Tibial artery (tissue), 4 donors: ENCODE data around the gene AFG1L.

Experiments used
- DNase-seq, 2 donors: peaks; one replicate each; pipeline ENCODE4 v3.0.0-alpha.2; 2019
- H3K27ac ChIP-seq, 2 donors: fragments of 200-600 bp; sonication (generic) in 1 of 2; 1 replicate in 1 of 2; 2 replicates in 1 of 2; pipeline ENCODE4 v1.5.1; 2018 to 2019; ENCODE audit warnings: mild to moderate bottlenecking in 1 of 2
- H3K27me3 ChIP-seq, 2 donors: fragments of 200-600 bp; sonication (generic) in 1 of 2; one replicate each; pipeline versions ENCODE4 v1.5.1 to v1.6.0; 2016 to 2019
- H3K36me3 ChIP-seq, 3 donors: fragments of 200-600 bp; sonication (generic) in 2 of 3; one replicate each; pipeline ENCODE4 v1.5.1; 2016 to 2019; ENCODE audit warnings: mild to moderate bottlenecking in 2 of 3
- H3K4me1 ChIP-seq, 4 donors: fragments of 200-600 bp; sonication (generic) in 2 of 4; 1 replicate in 3 of 4; 2 replicates in 1 of 4; pipeline ENCODE4 v1.5.1; 2016 to 2019
- H3K4me3 ChIP-seq, 2 donors: fragments of 200-600 bp; sonication (generic) in 1 of 2; 1 replicate in 1 of 2; 2 replicates in 1 of 2; pipeline ENCODE4 v1.5.1; 2018 to 2019; ENCODE audit warnings: mild to moderate bottlenecking in 2 of 2
- H3K9me3 ChIP-seq, 3 donors: fragments of 200-600 bp; sonication (generic) in 1 of 3; one replicate each; pipeline ENCODE4 v1.5.1; 2016 to 2019
- CTCF ChIP-seq, 2 experiments: fragments of 200-600 bp in 1 of 2; fragments of 450-650 bp in 1 of 2; IDR thresholded peaks; one replicate each; pipeline ENCODE4 v1.5.1; 2017 to 2019; ENCODE audit warnings: antibody characterized with exemption in 2 of 2, mild to moderate bottlenecking in 1 of 2, moderate library complexity in 1 of 2
- intact Hi-C: fragments of 100-400 bp; cut with DNase I; formaldehyde crosslinking; loops from one replicate; pipeline ENCODE4 v1.15.0; 2023; ENCODE audit warnings: low total_unique reads

AFG1L gene

GRCh38 chr6:108252055-108252454, 42.8 kb upstream of the AFG1L start:
- Histone ChIP-seq H3K4me1 (peaks cover 0 to 51% (median 19%) of the 10 kb centered on the region in 4 donors), H3K36me3 (peaks cover 0 to 4% (median 0%) of the 10 kb centered on the region in 3 donors), H3K27ac (no peak overlapping the region), H3K27me3 (no peaks in the 10 kb centered on the region), H3K9me3 (no peaks in the 10 kb centered on the region), H3K4me3 (no peak overlapping the region)
- DNase-seq = no peak
- intact Hi-C loops = no loop called here
- TF ChIP-seq CTCF (IDR thresholded peaks at IDR 0.05) = no peak

DNA sequence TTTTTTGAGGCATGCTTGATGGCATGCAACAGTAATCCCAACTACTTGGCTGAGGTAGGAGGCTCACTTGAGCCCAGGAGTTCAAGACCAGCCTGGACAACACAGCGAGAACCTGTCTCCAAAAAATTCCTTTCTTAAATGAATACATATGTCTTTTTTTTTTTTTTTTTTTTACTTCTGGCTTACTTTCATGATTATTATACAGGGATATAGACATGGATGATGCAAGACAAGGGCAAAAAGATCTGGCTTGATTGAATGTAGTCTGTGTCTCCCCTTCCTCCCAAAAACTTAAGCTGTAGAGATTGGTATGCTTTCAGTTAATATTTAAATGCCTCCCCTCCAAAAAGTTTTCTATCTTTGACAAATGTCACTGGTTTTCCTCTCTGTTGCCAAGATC, 41.6 kb upstream of the AFG1L start:
- Histone ChIP-seq H3K27me3 (no peaks in the 10 kb centered on the region), H3K4me1 (peaks cover 0 to 60% (median 27%) of the 10 kb centered on the region in 4 donors), H3K36me3 (peaks cover 0 to 4% (median 0%) of the 10 kb centered on the region in 3 donors), H3K9me3 (no peaks in the 10 kb centered on the region), H3K27ac (no peak overlapping the region), H3K4me3 (no peak overlapping the region)
- intact Hi-C loops = no loop called here
- no peak for DNase-seq
- no peak for TF ChIP-seq CTCF (IDR thresholded peaks at IDR 0.05)

GRCh38 chr6:108254433-108255410, 40.1 kb upstream of the AFG1L start:
- DNase-seq = no peak
- Histone ChIP-seq H3K4me1 (peaks cover 0 to 68% (median 32%) of the 10 kb centered on the region in 4 donors), H3K27ac (no peak overlapping the region)

DNA sequence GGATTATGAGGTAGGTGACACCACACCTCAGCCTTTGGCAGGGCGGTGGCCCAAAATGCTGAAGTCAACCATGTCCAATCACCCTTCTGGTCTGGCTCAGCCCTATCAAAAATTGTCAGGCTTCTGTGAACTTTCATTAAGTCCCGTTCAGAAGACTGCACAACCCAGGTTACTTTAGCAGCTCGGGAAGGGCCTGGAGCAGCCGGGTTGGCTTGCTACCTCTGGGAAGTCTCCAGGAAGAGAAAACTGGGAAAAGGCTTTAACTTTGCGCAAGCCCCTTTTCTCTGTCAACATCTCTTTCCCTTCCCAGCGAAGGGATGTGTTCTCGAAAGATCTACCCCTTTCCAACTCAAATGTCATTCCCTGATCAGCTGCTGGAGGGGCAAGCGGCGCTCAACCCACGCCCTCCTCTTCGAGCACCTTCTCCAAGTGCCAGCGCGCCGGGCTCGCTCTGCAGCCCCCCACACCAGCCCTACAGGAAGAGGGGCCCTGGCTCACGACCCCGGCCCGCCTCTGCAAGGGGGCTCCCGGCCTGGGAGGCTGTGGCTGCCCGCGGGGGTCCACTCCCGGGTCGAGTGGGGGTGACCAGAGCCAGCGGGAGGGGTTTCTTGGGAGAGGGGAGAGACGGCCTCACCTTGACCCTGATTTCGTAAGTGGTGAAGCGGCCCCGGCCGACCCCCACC, 34.6 kb upstream of the AFG1L start:
- intact Hi-C loops = loop anchor here (2.0 to 5.0 kb wide), 2 partner anchors 35 to 188 kb away; partner anchors contain the start of genes AFG1L and OSTM1

More at GRCh38 chr6:108254433-108255410, 40.1 kb upstream of the AFG1L start:
- Histone ChIP-seq H3K27me3 (no peaks in the 10 kb centered on the region), H3K4me3 (no peak overlapping the region), H3K36me3 (peaks cover 0 to 4% (median 0%) of the 10 kb centered on the region in 3 donors), H3K9me3 (no peaks in the 10 kb centered on the region)
- TF ChIP-seq CTCF (IDR thresholded peaks at IDR 0.05) = no peak
- intact Hi-C loops = no loop called here

More for the DNA sequence above, 34.6 kb upstream of the AFG1L start:
- TF ChIP-seq CTCF (IDR thresholded peaks at IDR 0.05) = no peak
- Histone ChIP-seq H3K4me3 (peak overlapping the region; percentile 69 to 95), H3K27me3 (no peaks in the 10 kb centered on the region), H3K4me1 (peaks cover 0 to 41% (median 18%) of the 10 kb centered on the region in 4 donors), H3K36me3 (peaks cover 0 to 3% (median 0%) of the 10 kb centered on the region in 3 donors), H3K9me3 (no peaks in the 10 kb centered on the region), H3K27ac (peak overlapping the region; percentile 94 to 97)
- peak in 1 of 2 donors; percentile 43 for DNase-seq
